HepG2 (cell line): ENCODE data around the gene GPS2. TPM values are rescaled to one million over a fixed set of nuclear protein-coding genes. Genes with fewer than 3 reads are reported as not detected.
A peak's percentile ranks its signal among the peaks of the same experiment; 100 is the strongest.

ENCODE experiments used
- ATAC-seq: fragments of 200-7000 bp; cut with Tn5 transposase; 3 replicates; pipeline ENCODE4 v1.9.1; 2020; ENCODE audit warnings: mild to moderate bottlenecking, moderate library complexity
- BruUV-seq: library from RNA; stranded (reverse); fragments of 400-500 nt; replicated peaks from 2 replicates; lab custom pipeline; 2021; lab: Mats Ljungman, UMichigan
- CTCF ChIA-PET: fragments of 300-600 bp; formaldehyde crosslinking; extraction: SDS; loops from one replicate; lab custom pipeline; 2021; ENCODE audit warnings: low total read pairs, inconsistent platforms, low intra/inter-chr PET ratio; lab: Yijun Ruan, JAX
- POLR2A ChIA-PET: fragments of 350-600 bp; sonication (Branson Sonifier 250); formaldehyde crosslinking; loops from one replicate; lab custom pipeline; 2020; ENCODE audit warnings: antibody characterized with exemption, inconsistent platforms; lab: Yijun Ruan, JAX
- DNase-seq: peaks from one replicate; pipeline ENCODE4 v3.0.0-alpha.2; 2015; ENCODE audit warnings: low spot score
- FAIRE-seq: peaks from 3 replicates; lab custom pipeline; 2011; peaks lifted over from hg19 to GRCh38; lab: Jason Lieb, UNC
- H2AFZ ChIP-seq: one replicate; pipeline ENCODE4 v1.6.1; 2011; ENCODE audit warnings: low read length, inconsistent platforms
- H3K27ac ChIP-seq: fragments of 300-600 bp; 3 replicates; pipeline ENCODE4 v1.8.0; 2011; ENCODE audit warnings: mixed run types, mild to moderate bottlenecking, mixed read lengths, low read length, inconsistent platforms; ENCODE audit not compliant: insufficient read depth; ENCODE audit errors: extremely low read length
- H3K27me3 ChIP-seq, 2 experiments: fragments of 200-600 bp in 1 of 2; 2 replicates in 1 of 2; 3 replicates in 1 of 2; pipeline versions ENCODE4 v1.6.0 to v1.8.0; 2011; ENCODE audit warnings: low read length in 2 of 2, mild to moderate bottlenecking in 2 of 2, moderate library complexity in 2 of 2, inconsistent platforms in 1 of 2; ENCODE audit not compliant: insufficient read depth in 2 of 2, control insufficient read depth in 1 of 2
- H3K36me3 ChIP-seq, 2 experiments: fragments of 200-600 bp in 1 of 2; replicated peaks in 1 of 2; 2 replicates in 1 of 2; 3 replicates in 1 of 2; pipeline versions ENCODE4 v1.5.1 to v1.8.0; 2011; ENCODE audit warnings: low read length in 2 of 2, inconsistent platforms in 1 of 2; ENCODE audit not compliant: insufficient read depth in 2 of 2, control insufficient read depth in 1 of 2
- H3K4me1 ChIP-seq: 2 replicates; pipeline ENCODE4 v1.5.1; 2012; ENCODE audit warnings: low read length, inconsistent platforms; ENCODE audit not compliant: insufficient read depth
- H3K4me2 ChIP-seq: 2 replicates; pipeline ENCODE4 v1.6.0; 2011; ENCODE audit warnings: low read depth, low read length, inconsistent platforms
- H3K4me3 ChIP-seq, 3 experiments: fragments of 200-600 bp in 1 of 3; sonication (generic), shearing (Covaris generic) in 1 of 3; replicated peaks in 1 of 3; 2 replicates each; pipeline ENCODE4 v1.5.1; 2011 to 2016; ENCODE audit warnings: low read length in 3 of 3, inconsistent platforms in 2 of 3, low read depth in 2 of 3, mild to moderate bottlenecking in 2 of 3, control low read depth in 1 of 3, mixed read lengths in 1 of 3; ENCODE audit not compliant: insufficient read depth in 1 of 3
- H3K79me2 ChIP-seq: one replicate; pipeline ENCODE4 v1.6.1; 2011; ENCODE audit warnings: low read length, inconsistent platforms; ENCODE audit not compliant: insufficient read depth
- H3K9ac ChIP-seq: 2 replicates; pipeline ENCODE4 v1.6.0; 2011; ENCODE audit warnings: mild to moderate bottlenecking, low read depth, low read length, inconsistent platforms; ENCODE audit not compliant: insufficient read depth
- H3K9me3 ChIP-seq: 2 replicates; pipeline ENCODE4 v1.5.1; 2012; ENCODE audit warnings: mild to moderate bottlenecking, low read length
- H4K20me1 ChIP-seq: 2 replicates; pipeline ENCODE4 v1.6.0; 2011; ENCODE audit warnings: inconsistent platforms, mild to moderate bottlenecking, low read length, moderate library complexity; ENCODE audit not compliant: insufficient read depth
- AKAP8 ChIP-seq: sonication (generic); formaldehyde crosslinking; IDR thresholded peaks from 2 replicates; pipeline ENCODE4 v1.5.1; 2020; ENCODE audit warnings: mild to moderate bottlenecking, missing genetic modification reagents
- IKZF1 ChIP-seq: fragments of 450-650 bp; IDR thresholded peaks from 2 replicates; pipeline ENCODE4 v1.7.1; 2016
- MYC ChIP-seq: sonication (generic); formaldehyde crosslinking; IDR thresholded peaks from 2 replicates; pipeline ENCODE4 v1.9.0; 2021; ENCODE audit warnings: missing genetic modification reagents, borderline replicate concordance
- RXRA ChIP-seq: sonication (generic); formaldehyde crosslinking; IDR thresholded peaks from 2 replicates; pipeline ENCODE4 v1.5.1; 2020; ENCODE audit warnings: missing genetic modification reagents
- TAF1 ChIP-seq: sonication (generic); formaldehyde crosslinking; IDR thresholded peaks from 2 replicates; pipeline ENCODE4 v1.4.0; 2020; ENCODE audit warnings: missing genetic modification reagents
- ZHX2 ChIP-seq, 2 experiments: sonication (generic) in 1 of 2; formaldehyde crosslinking in 1 of 2; IDR thresholded peaks; 2 replicates each; pipeline versions ENCODE4 v1.6.1 to v1.9.0; 2014 to 2022; ENCODE audit warnings: antibody characterized with exemption in 1 of 2, borderline replicate concordance in 1 of 2, inconsistent platforms in 1 of 2, low read depth in 1 of 2, missing genetic modification reagents in 1 of 2
- WGBS: methylation state at CpG from one replicate; pipeline ENCODE4 v1.1.6; 2017; ENCODE audit warnings: low lambda C conversion rate; 5-methylcytosine and 5-hydroxymethylcytosine counted together
- in situ Hi-C: cut with HindIII; loops from 2 replicates; pipeline ENCODE4 v1.10.0; 2017; ENCODE audit warnings: low pct_unique_long_range_greater_than_20kb; ENCODE audit not compliant: extremely low pct_ligation_motif_present
- intact Hi-C: fragments of 100-400 bp; cut with micrococcal nuclease; formaldehyde crosslinking; loops from one replicate; pipeline ENCODE4 v1.10.0; 2022; ENCODE audit not compliant: unreplicated experiment
- polyA plus RNA-seq, 8 experiments: library from polyadenylated mRNA; depleted of rRNA in 3 of 8; stranded (reverse) in 7 of 8; unstranded in 1 of 8; fragments of >200 nt; fragmentation: Illumina TruSeq in 4 of 8; extraction: Trizol in 4 of 8; gene quantifications; 2 replicates each; pipeline versions ENCODE4 v1.2.1 to v1.2.3, GENCODE V29; 2011 to 2016; ENCODE audit warnings: low read depth in 4 of 8, missing spikeins in 1 of 8, mixed read lengths in 1 of 8; ENCODE audit not compliant: insufficient read depth in 1 of 8
- total RNA-seq, 5 experiments: library from RNA; depleted of rRNA; stranded (reverse); fragments of >200 nt; fragmentation: Illumina TruSeq; extraction: Trizol; gene quantifications; 2 replicates each; pipeline ENCODE4 v1.2.3, GENCODE V29; 2016; ENCODE audit warnings: low read depth in 1 of 5
- TF ChIP-seq, protein P1 (sequence below): sonication (generic); formaldehyde crosslinking; IDR thresholded peaks from 2 replicates; pipeline ENCODE4 v1.5.0; 2020; ENCODE audit warnings: mild to moderate bottlenecking, missing genetic modification reagents
- TF ChIP-seq, protein P2 (sequence below): sonication (generic); formaldehyde crosslinking; IDR thresholded peaks from 2 replicates; pipeline ENCODE4 v1.8.0; 2022; ENCODE audit warnings: mild to moderate bottlenecking, missing genetic modification reagents
- TF ChIP-seq, protein P3 (sequence below): sonication (generic); formaldehyde crosslinking; IDR thresholded peaks from 2 replicates; pipeline ENCODE4 v1.5.0; 2020; ENCODE audit warnings: mild to moderate bottlenecking, missing genetic modification reagents, borderline replicate concordance

GPS2 gene
- total and polyA plus RNA-seq, 2 of the 13 experiments (the other 11 are each of a cell fraction or from before 2014, with no cell fraction given), result 58.0 to 59.4 TPM

DNA sequence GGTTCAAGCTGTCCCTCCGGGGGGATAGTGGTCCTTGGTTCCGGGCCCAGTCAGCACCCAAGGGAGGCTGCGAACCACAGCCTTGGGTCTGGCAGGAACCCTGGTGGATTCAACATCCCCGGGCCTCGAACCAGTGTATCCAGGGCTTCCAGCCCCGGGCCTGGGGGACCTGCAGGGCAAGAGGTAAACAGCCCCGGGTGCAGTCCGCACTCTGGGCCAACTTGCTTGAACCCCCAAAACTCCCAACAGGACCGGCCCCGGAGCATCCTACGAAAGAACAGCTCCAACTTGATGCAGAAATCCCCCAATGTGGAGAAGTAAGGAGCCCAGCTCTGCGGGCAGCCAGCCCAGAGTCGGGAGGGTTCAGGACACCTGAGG, 15.5 kb upstream of the GPS2 start:
- no peak overlapping the region for H3K27ac ChIP-seq
- H2AFZ ChIP-seq, result no peak overlapping the region
- no TSS peak for BruUV-seq
- in situ Hi-C loops, result no loop called here
- peak overlapping the region; percentile 90 to 97 (median 91); a peak in 5 of 6 replicates for H3K4me3 ChIP-seq
- 60% methylated on average over 8 of the region's 13 CpGs for WGBS
- no peaks in the 10 kb centered on the region for H4K20me1 ChIP-seq
- peaks cover 38% of the 10 kb centered on the region for H3K4me1 ChIP-seq
- peaks cover 12% of the 10 kb centered on the region for H3K79me2 ChIP-seq
- intact Hi-C loops, result loop anchor here (1.0 kb wide), 1 partner anchor 38 kb away; no protein-coding TSS in a partner anchor
- H3K36me3 ChIP-seq, result peaks cover 0 to 9% of the 10 kb centered on the region in 2 experiments; a peak in 3 of 5 replicates
- CTCF ChIA-PET, result no interaction called here
- POLR2A ChIA-PET, result interaction anchor here (1.6 to 2.7 kb wide), 4 partner anchors 13 to 79 kb away, joined by 4 to 25 read pairs (median 14); partner anchors contain the start of genes CTDNEP1, ELP5 and SLC2A4
- no peaks in the 10 kb centered on the region for H3K9me3 ChIP-seq
- H3K27me3 ChIP-seq, result peaks cover 0 to 4% of the 10 kb centered on the region in 2 experiments; a peak in 3 of 5 replicates
- H3K9ac ChIP-seq, result 0 out of 2 replicates have a peak overlapping the region, but pooled peaks have one; percentile 46
- DNase-seq, result no peak
- no peak for ATAC-seq
- FAIRE-seq, result no peak
- peak overlapping the region; percentile 84 for H3K4me2 ChIP-seq
- TF ChIP-seq, protein P1, sequence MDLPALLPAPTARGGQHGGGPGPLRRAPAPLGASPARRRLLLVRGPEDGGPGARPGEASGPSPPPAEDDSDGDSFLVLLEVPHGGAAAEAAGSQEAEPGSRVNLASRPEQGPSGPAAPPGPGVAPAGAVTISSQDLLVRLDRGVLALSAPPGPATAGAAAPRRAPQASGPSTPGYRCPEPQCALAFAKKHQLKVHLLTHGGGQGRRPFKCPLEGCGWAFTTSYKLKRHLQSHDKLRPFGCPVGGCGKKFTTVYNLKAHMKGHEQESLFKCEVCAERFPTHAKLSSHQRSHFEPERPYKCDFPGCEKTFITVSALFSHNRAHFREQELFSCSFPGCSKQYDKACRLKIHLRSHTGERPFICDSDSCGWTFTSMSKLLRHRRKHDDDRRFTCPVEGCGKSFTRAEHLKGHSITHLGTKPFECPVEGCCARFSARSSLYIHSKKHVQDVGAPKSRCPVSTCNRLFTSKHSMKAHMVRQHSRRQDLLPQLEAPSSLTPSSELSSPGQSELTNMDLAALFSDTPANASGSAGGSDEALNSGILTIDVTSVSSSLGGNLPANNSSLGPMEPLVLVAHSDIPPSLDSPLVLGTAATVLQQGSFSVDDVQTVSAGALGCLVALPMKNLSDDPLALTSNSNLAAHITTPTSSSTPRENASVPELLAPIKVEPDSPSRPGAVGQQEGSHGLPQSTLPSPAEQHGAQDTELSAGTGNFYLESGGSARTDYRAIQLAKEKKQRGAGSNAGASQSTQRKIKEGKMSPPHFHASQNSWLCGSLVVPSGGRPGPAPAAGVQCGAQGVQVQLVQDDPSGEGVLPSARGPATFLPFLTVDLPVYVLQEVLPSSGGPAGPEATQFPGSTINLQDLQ (CRISPR knock-in tag), result no peak
- TF ChIP-seq TAF1 (CRISPR knock-in tag) (0 out of 2 replicates have a peak, but pooled peaks have one; percentile 23), AKAP8 (CRISPR knock-in tag) (no peak), RXRA (no peak), IKZF1 (no peak), MYC (CRISPR knock-in tag) (no peak), ZHX2 (IDR thresholded peaks at IDR 0.05; ENCODE audit: low read depth) (no peak), ZHX2 (CRISPR knock-in tag; IDR thresholded peaks at IDR 0.05; ENCODE audit: borderline replicate concordance) (no peak)
- TF ChIP-seq, protein P2, sequence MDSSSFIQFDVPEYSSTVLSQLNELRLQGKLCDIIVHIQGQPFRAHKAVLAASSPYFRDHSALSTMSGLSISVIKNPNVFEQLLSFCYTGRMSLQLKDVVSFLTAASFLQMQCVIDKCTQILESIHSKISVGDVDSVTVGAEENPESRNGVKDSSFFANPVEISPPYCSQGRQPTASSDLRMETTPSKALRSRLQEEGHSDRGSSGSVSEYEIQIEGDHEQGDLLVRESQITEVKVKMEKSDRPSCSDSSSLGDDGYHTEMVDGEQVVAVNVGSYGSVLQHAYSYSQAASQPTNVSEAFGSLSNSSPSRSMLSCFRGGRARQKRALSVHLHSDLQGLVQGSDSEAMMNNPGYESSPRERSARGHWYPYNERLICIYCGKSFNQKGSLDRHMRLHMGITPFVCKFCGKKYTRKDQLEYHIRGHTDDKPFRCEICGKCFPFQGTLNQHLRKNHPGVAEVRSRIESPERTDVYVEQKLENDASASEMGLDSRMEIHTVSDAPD, result 0 out of 2 replicates have a peak, but pooled peaks have one; percentile 13
- TF ChIP-seq, protein P3, sequence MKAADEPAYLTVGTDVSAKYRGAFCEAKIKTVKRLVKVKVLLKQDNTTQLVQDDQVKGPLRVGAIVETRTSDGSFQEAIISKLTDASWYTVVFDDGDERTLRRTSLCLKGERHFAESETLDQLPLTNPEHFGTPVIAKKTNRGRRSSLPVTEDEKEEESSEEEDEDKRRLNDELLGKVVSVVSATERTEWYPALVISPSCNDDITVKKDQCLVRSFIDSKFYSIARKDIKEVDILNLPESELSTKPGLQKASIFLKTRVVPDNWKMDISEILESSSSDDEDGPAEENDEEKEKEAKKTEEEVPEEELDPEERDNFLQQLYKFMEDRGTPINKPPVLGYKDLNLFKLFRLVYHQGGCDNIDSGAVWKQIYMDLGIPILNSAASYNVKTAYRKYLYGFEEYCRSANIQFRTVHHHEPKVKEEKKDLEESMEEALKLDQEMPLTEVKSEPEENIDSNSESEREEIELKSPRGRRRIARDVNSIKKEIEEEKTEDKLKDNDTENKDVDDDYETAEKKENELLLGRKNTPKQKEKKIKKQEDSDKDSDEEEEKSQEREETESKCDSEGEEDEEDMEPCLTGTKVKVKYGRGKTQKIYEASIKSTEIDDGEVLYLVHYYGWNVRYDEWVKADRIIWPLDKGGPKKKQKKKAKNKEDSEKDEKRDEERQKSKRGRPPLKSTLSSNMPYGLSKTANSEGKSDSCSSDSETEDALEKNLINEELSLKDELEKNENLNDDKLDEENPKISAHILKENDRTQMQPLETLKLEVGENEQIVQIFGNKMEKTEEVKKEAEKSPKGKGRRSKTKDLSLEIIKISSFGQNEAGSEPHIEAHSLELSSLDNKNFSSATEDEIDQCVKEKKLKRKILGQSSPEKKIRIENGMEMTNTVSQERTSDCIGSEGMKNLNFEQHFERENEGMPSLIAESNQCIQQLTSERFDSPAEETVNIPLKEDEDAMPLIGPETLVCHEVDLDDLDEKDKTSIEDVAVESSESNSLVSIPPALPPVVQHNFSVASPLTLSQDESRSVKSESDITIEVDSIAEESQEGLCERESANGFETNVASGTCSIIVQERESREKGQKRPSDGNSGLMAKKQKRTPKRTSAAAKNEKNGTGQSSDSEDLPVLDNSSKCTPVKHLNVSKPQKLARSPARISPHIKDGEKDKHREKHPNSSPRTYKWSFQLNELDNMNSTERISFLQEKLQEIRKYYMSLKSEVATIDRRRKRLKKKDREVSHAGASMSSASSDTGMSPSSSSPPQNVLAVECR (CRISPR knock-in tag), result no peak
